Stimulated activated CD8-positive, alpha-beta memory T cell treated with anti-CD3 and anti-CD28 coated beads, Interleukin-4, amount 100 ng/mL, for 24 hours (primary cell): ENCODE data around the gene CLTB.

ENCODE experiments used
- DNase-seq: peaks from one replicate; pipeline ENCODE4 v3.0.0-alpha.2; 2020; ENCODE audit warnings: low read depth

The CLTB gene

DNA sequence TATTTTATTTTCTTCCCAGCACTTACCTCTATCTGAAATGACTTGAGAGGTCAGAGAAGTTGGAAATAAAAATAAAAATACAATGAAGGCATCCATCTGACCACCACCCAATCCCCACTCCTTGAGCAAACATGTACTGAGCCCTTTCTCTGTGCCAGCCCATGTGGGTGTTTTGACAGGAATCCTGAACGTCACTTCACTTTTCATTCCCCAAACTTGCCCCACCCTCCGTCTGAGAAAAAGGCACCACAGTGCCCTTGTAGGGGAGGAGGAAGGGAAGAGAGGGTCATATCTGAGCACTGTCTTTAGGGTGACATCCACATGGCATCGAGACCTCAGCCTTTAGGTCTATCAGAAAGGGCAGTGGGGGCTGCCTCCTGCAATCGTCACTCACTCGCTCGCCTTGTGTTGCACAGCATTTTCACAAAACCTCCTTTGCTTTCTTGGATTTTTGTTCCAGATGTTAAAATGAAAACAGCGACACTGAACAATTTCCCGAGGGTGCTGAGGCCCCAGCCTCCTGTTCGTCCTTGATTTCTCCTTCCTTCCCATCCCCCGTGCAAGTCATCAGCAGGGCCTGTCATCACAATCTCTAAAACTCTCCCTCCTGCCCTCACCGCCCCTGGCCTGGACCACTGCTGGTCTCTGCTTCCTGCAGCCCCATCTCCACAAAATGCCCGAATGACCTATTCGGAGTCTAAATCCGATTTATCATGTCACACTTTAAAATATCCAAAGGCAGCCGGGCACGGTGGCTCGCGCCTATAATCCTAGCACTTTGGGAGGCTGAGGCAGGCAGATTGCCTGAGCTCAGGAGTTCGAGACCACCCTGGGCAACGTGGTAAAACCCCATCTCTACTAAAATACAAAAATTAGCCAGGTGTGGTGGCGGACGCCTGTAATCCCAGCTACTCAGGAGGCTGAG, 14.8 kb downstream of the CLTB start:
- DNase-seq = no peak

DNA sequence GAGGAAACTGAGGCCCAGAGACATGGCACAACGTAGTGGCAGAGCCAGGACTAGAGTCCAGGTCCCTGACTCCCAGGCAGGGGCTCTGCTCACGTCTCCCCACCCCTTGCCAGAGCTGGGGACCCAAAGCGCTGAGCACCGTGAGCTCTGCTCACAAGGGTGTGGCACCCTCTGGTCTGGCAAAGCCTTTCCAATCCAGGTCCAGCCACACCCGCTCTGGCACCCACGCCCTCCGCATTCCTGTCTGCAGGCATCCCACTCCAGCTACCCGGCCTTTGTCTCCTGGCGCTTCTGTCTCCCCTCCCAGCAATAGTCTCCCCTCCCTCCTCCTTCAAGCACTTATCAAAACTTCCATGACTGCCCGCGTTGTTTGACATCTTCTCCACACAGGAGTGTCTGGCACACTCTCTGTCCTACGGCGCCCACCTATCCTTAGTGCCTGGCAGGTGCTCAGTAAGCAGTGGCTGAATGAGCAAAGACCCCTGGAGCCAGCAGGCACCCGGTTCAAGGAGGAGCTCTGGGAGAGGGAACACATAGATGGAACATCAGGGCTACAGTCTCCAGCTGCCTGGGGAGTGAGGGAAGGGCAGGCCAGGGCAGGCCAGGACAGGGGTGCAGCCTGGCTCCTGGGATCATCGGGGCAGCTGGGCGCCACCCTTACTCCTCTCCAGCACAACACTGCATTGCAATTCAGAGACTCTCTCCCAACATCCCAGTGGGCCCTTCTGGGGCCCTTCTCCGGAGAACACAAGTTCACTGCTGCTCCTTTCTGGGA, 15.8 kb downstream of the CLTB start:
- DNase-seq = no peak

DNA sequence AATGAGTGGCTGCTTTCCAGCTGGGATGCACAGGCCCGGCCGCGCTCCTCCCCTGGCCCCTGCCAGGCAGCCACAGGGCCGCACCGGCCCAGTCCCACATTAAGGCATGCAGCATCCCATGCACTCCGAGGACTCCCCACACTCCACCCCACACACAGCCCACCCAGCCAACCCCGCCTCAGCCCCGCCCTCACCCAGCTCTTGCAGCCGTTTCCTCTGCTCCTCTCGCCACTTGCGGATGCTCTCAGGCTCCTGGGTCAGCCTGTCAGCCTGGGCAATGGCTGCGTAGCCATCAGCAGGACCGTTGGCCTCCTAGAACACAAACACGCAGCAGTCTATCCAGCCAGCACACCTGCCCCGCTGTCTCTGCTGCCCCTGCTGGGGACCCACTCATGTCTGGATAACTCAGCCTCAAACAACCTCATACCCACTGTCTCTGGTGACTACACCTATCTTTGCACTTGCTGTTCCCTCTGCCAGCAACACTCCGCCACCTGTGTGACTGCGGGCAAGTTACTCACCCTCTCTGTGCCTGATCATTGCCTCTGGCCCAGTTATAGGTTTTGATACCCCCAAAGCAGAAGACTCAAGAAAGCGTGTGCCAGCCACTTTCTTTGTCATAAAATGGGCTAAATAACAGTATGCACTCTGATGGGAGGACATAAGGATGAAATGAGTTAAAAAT, 18.5 kb downstream of the CLTB start:
- no peak for DNase-seq

DNA sequence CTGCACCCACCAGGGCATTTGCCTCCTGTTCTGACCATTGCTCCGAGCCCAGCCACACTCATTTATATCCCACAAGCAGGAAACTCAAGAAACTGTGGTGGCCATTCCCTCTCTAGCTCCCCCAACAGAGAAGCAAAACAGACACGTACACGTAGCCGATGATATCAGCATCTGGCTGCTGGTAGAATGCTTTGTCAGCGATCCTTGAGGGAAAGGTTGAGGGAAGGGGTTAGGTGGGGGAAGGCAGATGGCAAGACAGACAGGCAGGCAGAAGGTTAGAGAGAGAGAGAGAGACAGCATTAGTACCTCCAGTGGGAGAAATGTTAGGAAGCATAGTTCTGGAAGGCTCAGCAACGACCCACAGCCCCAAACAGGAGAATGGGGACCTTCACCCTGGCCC, 20.0 kb downstream of the CLTB start:
- no peak for DNase-seq

DNA sequence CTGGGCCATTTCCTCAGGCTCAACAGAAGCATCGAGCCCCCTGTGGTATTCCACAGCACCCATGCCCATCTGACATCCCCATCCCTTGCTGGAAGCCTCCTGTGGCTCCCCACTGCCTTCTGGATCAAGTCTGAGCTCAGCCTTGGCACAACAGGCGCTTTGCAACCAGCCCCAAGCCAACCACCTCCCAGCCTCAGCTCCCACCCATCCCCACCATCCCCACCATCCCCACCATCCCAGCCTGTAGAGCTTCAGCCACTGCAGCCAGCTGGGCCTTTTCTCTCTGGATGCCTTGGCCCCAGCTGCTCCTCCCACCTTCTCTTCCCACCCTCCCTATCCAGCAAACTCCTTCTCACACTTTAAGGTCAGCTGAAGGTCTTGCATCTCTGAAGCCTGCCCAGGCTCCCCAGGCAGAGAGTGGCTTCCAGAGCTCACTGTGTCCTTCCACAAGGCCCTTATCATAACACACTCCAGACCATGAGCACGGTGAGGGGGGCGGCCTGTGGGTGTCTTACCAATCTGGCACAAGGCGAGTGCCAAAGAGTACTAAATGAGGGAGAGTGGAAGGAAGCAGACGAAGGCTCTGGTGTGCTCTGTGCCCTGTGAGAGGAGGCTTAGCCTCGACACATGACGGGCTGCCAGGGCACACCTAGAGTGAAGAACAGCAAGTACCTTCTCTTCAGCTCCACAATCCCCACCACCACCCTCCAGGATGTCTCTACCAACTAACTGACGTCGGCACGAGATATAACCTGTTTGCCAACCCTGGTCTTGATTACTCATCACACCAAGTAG, 21.3 kb downstream of the CLTB start:
- no peak for DNase-seq

DNA sequence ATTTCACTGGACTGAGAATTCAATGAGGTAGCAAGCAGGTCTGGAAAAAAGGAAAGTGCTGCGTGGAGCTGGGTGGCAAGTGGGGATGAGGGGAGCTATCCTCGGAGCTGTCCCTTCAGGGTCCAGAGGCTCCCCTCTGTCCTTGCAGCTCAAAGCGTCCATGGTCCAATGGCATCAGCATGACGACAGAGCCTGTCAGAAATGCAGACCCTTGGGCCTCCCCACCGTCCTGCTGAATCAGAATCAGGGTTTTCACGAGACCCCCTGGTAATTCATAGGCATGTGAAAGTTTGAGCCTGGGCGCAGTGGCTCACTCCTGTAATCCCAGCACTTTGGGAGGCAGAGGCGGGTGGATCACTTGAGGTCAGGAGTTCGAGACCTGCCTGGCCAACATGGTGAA, 22.2 kb downstream of the CLTB start:
- no peak for DNase-seq

DNA sequence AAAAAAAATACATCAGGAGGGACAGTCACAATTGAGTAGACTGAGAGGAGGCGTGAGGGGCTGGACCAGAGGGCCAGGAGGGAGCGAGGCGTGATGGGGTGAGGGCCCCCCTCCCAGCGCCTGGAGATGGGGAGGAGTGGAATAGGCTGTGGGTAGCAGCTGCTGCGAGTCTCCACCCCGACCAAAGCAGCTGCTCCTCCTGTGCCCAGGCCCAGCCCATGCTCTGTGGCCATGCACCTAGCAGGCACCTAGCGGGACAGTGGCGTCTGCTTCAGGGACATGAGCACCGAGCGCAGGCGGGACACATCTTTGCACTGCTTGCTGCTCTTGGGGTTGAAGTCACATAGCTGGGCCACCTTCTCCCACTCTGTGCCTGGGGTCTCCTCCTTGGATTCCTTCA, 23.8 kb downstream of the CLTB start:
- no peak for DNase-seq

DNA sequence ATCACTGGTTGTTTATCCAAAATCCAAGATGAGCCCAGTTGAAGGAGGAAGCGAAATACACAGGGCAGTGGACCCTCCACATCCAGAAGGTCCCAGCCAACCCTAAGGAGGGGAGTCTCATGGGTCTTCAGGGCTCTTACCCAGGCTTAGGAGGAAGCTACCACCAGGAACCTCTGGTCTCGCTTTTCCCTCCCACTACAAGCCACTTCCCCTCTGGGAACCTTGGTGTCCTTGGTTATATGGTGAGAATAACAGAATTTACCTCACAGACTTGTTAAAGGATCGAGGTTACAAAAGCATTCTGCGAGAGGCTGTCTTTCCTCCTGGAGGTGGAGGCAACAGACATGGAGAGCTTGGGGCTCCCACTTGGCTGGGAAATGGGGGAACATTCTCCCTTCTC, 24.3 kb downstream of the CLTB start:
- no peak for DNase-seq

DNA sequence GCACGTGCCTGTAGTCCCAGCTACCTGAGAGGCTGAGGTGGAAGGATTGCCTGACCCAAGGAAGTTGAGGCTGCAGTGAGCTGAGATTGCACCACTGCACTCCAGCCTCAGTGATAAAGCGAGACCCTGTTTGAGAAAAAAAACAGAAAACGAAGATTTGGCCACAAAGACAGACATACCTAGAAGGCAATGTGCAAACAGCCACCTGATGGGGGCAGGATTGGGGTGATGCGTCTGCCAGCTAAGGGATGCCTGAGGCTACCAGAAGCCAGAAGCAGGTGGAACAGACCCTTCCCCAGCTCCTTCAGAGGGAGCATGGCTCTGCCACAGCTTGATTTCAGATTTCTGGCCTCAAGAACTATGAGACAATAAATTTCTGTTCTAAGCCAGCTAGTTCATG, 24.9 kb downstream of the CLTB start:
- no peak for DNase-seq

DNA sequence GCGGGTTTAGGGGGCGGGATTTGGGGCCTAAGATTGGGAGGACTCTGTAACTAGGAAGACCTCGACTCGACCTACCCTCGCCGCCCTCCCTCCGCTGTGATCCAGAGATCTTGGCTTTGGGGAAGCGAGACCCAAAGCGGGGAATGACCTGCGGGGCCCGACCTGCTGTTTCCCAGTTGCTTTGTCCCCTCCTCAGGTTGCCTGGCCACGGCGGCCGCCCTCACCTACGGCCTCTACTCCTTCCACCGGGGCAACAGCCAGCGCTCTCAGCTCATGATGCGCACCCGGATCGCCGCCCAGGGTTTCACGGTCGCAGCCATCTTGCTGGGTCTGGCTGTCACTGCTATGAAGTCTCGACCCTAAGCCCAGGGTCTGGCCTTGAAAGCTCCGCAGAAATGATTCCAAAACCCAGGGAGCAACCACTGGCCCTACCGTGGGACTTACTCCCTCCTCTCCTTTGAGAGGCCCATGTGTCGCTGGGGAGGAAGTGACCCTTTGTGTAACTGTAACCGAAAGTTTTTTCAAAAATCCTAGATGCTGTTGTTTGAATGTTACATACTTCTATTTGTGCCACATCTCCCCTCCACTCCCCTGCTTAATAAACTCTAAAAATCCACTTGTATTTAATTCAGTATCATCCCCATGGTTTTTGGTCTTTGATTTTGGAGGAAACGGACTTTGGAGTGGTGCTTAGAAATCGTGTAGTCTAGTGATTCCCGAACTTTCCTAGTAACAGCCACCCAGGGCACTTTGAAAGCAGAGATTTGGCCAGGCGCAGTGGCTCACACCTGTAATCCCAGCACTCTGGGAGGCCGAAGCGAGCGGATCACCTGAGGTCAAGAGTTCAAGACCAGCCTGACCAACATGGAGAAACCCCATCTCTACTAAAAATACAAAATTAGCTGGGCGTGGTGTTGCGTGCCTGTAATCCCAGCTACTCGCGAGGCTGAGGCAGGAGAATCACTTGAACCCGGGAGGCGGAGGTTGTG, 26.9 kb downstream of the CLTB start:
- DNase-seq = no peak

DNA sequence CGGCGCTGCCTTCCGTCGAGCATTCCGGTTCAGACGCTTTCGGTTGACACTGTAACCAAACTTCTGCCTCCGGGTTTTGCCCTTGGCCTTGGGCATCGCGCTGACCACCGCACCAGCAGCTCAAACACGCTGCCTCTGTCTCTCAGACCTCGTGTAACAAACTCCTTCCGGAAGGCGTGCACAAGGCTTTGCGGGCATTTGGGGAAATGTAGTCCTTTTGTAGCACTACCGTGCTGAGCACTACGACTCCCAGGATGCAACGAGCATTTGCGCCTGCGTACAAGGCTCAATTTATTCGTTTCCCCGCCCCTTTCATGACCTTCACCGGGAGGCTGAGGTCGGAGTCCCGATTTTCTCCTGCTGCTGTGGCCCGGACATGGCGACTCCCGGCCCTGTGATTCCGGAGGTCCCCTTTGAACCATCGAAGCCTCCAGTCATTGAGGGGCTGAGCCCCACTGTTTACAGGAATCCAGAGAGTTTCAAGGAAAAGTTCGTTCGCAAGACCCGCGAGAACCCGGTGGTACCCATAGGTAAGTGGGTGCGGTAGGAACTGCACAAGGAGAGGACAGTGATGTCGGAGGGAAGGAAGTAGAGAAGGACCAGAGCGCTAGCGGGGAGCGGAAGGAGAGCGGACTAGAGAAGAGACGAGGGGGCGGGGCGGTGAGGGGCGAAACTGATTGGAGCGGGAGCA, 27.8 kb downstream of the CLTB start, which contains the start of the genes HIGD2A and NOP16:
Gene HIGD2A, plus strand, starts transcription at position 308 of the 691 bp plus-strand sequence. Its CDS starts 69 bp downstream, at position 377.
Gene NOP16, minus strand, starts transcription at position 155 of the 691 bp plus-strand sequence. Its CDS starts 59 bp downstream, at position 96.
- peak; percentile 99 for DNase-seq

DNA sequence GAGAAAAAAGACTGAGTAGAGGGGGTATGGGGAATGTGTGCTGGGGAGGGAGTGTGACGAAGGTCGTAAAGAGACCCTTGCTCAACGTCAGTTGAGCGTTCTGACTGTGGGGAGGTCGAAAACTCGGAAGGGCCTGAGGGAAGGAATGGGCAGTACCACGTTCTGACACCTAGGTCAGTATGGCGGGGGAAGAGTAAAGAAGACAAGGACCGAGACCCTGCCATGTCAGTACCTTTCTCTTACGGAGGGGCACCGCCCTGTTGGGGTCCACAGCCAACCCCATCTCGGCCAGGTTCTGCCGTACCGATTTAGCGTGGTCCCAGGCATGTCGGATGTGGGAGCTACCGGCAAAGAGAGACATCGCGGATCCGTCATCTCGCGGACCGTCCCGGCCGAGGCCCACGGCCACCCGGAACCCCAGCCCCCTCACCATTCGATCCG, 28.3 kb downstream of the CLTB start:
- no peak for DNase-seq

DNA sequence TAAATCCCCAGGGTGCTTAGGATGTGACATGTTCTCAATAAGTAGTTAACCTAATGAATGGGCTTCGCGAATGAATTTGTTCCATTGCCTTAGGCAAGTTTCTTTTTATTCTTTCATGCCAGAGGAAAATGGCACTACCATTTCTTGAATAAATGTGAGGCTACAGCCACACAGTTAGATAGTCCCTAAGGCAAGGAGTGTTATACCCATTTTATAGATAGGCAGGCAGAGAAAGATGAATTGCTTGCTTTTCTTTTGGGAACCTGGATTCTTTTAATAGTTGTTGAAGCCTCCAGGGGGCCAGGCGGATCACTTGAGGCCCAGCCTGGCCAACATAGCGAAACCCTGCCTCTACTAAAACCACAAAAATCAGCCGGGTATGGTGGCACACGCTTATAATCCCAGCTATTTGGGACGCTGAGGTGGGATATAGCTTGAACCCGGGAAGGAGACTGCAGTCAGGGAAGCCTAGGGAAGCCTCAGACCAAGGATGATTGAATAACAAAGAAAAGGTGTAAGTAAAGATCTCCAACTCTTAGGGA, 28.9 kb downstream of the CLTB start:
- DNase-seq = no peak

DNA sequence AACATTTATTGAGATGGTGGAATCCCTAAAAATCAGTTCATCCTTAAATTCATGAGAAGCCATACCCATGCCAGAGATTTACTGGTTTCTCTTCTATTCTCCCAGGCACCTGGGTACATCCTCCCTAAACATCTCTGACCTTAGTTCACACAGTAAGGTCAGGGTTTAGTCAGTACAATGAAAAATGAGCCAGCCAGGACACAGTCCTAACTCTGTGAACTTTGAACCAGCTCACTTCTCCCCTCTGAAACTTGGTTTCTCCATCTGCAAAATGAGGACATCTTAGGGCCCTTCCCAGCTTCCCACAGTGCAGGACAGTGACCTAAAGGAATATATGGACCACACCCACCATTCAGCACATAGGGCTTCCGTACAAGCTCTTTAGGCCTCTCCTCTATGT, 29.8 kb downstream of the CLTB start:
- DNase-seq = no peak

DNA sequence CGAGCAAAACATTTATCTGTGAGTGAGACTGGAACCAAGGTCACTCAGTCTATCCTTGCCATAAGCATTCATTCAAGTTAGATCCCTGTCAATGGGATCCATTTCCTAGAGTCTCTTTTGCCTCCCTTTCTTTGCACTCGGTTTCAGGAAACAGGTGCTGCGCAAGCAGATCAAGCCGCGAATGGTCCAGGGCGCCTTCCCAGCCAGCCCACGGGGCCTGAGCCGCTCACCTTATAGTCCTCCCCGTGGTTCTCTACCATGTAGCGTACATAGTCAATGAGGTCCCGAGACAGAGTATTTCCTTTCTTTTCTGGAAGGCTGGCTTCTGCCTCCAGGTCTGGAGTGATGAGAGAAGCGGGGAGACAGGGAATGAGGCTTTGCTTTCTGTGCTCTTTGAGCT, 31.3 kb downstream of the CLTB start:
- DNase-seq = no peak

DNA sequence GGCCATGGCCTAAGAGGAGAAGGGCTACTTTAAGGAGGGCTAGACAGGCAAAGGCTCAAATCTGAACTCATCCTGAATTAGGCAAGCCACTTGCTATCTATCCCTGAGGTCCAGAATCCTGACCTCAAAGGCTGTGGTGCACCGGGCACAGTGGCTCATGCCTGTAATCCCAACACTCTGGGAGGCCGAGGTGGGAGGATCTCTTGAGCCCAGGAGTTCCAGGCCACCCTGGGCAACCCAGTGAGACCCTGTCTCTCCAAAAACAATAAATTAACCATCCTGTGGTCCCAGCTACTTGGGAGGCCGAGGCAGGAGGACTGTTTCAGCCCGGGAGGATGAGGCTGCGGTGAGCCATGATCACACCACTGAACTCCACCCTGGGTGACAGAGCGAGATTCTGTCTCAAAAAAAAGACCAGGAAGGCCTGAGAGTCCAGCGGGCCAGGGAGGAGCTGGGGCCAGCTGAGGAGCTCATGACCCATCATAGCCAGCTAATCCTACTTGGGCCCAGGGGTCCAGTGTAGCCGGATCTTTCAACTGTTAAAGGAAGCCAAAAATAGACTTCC, 31.9 kb downstream of the CLTB start:
- no peak for DNase-seq

DNA sequence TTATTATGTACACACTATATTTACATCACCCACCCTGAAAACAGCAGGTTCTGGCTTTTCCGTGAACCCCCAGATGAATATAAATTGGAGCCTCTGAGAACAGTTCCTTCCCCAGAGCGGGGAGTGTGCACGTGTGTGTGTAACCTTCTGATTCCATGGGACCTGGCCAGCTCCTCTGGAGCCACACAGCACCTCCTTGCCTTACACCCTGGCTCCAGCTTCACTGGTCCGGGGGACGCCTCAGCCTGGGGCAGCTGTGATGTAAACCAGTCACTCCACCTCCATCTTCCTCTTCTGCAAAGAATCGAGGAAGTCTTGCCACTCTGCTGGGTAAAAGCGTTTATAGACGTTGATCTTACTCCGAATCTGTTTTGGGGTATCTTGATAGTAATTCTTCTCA, 32.4 kb downstream of the CLTB start:
- no peak for DNase-seq

DNA sequence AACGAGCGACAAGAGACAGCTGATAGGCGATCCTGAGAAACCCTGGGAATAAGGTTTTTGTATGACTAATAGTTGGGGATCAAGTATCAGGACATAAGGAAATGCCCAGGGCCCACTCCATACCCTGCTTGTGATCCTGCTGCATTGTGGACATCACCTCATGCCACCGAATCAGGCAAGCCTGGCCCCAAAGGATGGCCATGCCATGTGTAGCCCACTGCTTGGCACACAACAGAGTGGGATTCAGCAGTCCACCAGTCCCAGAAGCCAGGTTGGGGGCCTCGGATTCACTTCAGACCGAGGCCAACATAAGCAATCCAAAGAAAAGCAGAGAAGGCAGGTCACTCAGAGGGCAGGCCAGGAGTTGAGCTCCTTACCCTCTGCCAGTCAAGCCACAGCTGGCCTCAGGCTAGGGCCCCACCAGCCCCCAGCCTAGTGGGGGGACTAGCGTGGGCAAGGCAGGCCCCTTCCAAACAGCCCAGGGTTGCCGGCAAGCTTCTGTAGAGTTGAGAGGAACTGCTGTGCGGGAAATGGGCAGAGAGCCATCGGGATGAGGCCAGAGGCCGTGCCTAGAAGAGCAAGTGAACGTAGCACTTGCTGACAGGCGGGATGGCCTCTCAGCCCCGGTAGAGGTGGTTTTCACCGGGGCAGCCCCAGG, 33.0 kb downstream of the CLTB start:
- DNase-seq = no peak

DNA sequence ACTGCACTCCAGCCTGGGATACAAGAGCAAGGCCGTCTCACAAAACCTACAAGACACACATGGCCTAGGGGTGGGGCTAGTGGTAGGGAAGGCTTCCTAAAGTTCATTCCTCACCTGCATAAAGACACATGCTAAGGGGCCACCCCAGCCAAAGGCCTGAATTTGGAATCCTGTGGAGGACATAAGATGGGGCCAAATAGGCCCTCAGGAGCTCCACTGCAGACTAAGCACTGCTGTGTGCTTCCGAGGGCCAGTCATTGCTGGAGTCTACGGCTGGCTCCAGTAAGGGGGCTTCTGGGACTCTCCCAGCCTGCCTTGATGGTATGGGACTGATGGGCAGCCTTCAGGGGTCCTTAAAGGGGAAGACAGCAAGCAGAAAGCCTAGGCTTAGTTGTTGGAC, 33.6 kb downstream of the CLTB start:
- DNase-seq = no peak
